HG03439 (cell line): ENCODE results near the gene PIK3R2.
"Not testable (repeated sequence)": the region's sequence is repeated elsewhere in the genome, so short reads cannot be mapped to it uniquely, and the experiment has no call there.

Source experiments
- ATAC-seq: cut with Tn5 transposase; IDR thresholded peaks from one replicate; pipeline ENCODE4 v1.9.1; 2021; ENCODE audit warnings: mild to moderate bottlenecking, moderate library complexity; ENCODE audit not compliant: unreplicated experiment

Gene PIK3R2

DNA sequence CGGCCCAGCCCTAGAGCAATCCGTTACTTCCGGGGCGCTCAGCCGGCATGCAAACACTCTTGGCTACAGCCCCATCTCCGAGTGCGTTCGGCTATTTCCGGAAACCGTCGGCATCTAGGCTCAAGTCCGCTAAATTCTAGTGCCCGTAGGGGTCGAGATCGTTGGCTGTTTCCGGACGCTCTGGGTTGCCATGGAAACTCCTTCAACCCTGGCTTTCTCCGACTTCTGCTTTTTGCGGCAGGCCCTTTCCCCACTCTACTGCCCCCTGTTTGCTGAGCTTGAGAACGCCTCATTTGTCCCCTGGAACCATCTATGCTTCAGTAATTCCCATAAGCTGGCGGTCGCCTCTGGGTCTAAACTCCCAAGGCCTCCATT, 534 bp upstream of the PIK3R2 start:
- ATAC-seq = peak; percentile 63

GRCh38 chr19:18153556-18154134, 682 bp downstream of the PIK3R2 start:
- ATAC-seq = no peak

DNA sequence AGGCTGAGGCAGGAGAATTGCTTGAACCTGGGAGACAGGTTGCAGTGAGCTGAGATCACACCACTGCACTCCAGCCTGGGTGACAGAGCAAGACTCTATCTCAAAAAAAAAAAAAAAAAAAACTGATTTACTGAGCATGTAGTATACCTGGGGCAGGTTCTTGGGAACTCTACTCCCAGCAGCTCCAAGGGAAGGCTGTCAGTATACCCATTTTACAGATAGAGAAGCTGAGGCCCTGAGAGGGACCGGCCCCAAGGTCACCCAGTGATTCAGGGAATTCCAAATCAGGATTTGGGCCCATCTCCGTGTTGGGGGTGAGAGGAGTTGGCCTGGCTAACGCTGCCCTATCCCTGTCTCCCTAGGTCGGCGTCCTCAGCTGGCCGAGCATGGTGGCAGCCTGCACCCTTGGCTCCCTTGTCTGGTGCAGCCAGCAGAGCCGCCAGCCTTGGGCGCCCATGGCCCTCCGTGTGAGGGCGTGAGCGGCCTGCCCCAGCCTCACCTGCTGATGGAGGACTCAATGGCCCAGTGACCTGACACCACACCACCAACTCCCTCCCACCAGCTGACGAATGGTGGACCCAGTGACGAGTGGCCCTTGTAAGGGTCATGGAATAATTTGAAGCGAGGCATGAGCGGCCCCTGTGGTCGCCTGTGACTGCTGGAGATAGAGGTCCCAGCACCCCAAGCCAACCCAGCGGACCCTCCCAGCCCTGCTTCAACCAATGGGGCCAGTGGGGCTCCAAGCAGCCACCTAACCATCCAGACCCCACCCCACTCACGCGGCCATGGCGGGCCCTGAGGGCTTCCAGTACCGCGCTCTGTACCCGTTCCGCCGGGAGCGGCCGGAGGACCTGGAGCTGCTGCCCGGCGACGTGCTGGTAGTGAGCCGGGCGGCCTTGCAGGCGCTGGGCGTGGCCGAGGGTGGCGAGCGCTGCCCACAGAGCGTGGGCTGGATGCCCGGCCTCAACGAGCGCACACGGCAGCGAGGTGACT, 2.4 kb downstream of the PIK3R2 start:
- no peak for ATAC-seq

DNA sequence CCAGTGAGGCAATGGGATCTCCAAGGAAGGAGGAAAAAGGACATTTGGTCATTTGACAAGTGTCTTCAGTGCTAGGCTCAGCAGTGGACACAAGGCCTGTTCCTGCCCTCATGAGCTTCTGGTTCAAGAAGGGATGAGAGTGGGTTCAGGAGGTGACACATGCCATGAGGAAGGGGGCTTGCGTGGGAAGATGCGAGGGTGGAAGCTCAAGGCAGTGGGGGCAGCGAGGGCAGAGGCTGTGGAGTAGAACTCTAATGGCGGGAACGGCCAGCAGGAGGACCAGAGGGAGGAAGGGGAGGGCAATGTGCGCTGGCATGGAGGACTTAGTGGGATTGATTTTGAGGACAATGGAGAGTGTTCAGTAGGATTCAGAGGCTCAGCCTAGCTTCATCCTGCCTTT, 3.3 kb downstream of the PIK3R2 start:
- ATAC-seq = no peak

- no peak for ATAC-seq
These were observed 4.0 kb downstream of the PIK3R2 start for GRCh38 chr19:18156841-18157464.

DNA sequence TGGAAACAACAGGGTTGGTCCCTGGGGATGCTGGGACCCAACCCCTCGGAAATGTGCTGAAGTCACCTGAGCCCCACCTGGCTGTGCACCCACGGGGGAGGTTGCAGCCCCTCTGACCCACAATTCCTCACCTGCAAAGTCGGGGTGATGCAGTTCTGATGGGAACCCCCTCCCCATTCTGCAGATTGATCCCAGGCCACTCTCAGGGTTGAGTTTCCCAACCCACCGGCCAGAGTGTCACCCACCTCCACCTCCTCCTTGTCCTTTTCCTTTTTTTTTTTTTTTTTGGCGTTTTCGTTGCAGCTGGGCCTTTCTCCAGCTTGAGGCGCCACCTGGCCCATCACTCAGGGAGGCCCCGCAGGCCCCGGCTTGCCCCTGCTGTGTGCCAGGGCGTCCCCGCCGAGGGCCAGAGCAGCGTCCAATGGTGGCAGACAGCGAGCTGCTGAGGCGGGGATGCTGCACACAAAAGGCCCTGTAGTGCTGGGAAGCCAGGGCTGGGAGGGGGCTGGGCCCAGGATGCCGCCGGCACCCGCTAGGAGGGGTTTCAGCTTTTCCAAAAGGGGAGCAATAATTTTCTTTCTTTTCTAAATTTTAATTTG, 4.6 kb downstream of the PIK3R2 start:
- no peak for ATAC-seq

GRCh38 chr19:18158467-18158866, 5.5 kb downstream of the PIK3R2 start:
- no peak for ATAC-seq

- ATAC-seq = not testable (repeated sequence)
These were observed 6.2 kb downstream of the PIK3R2 start for GRCh38 chr19:18159059-18159616.

GRCh38 chr19:18159810-18160209, 6.8 kb downstream of the PIK3R2 start:
- no peak for ATAC-seq

DNA sequence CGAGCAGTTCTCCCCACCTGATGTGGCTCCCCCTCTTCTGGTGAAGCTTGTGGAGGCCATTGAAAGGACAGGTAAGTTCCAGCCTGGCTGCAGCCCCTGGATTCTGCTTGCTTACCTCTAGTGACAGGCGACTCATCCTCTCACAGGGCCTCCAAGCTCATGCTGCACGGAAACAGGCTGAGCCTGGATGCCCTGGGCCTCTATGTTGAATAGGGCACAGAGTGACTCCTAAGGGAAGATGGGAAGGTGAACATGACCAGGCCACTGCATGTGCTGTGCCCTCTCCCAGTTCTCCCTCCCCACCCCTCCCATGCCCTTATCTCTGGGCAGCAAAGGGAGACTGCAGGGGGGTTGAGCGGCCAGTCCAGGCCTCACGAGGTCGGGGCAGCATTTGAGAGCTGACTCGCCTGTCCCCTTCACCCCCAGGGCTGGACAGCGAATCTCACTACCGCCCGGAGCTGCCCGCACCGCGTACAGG, 7.6 kb downstream of the PIK3R2 start:
- ATAC-seq = no peak

GRCh38 chr19:18160971-18161635, 8.1 kb downstream of the PIK3R2 start:
- peak; percentile 62 for ATAC-seq

GRCh38 chr19:18161636-18162002, 8.7 kb downstream of the PIK3R2 start:
- ATAC-seq = peak; percentile 9

GRCh38 chr19:18164072-18164471, 11.1 kb downstream of the PIK3R2 start:
- no peak for ATAC-seq

DNA sequence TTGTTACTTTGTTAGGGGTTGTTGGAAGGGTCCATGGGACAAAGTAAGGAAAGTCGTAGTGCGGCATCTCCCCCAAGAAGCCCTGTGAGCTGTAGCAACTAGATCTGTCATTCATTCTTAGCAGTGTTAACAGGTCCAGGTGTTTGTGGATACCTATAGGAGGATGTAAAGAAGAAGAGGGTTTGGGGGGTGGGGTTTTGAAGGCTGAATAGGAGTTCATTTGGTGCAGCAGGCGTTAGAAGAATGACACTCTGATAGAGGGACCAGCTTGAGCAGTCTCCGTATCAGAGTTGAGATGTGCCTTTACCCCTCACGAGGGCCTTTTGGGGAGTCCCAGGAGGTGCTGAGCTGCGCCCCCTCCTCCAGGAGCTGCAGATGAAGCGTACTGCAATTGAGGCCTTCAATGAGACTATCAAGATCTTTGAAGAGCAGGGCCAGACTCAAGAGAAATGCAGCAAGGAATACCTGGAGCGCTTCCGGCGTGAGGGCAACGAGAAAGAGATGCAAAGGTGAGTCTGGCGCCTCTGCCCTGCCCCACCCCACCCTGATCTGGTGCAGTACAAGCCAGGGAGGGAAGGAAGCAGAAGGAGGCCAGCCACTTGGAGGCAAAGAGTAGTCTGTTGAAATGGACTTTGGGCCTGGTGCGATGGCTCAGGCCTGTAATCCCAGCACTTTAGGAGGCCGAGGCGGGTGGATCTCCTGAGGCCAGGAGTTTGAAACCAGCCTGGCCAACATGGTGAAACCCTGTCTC, 13.0 kb downstream of the PIK3R2 start:
- no peak for ATAC-seq

DNA sequence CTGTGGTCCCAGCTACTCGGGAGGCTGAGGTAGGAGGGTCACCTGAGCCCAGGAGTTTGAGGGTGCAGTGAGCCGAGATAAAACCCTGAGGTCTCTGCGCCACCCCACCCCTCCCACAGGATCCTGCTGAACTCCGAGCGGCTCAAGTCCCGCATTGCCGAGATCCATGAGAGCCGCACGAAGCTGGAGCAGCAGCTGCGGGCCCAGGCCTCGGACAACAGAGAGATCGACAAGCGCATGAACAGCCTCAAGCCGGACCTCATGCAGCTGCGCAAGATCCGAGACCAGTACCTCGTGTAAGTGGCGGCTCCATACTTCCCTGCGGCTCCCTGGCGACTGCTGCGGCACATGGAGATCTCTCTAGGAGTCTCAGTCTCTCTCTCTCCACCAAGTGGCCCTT, 14.0 kb downstream of the PIK3R2 start:
- no peak for ATAC-seq

DNA sequence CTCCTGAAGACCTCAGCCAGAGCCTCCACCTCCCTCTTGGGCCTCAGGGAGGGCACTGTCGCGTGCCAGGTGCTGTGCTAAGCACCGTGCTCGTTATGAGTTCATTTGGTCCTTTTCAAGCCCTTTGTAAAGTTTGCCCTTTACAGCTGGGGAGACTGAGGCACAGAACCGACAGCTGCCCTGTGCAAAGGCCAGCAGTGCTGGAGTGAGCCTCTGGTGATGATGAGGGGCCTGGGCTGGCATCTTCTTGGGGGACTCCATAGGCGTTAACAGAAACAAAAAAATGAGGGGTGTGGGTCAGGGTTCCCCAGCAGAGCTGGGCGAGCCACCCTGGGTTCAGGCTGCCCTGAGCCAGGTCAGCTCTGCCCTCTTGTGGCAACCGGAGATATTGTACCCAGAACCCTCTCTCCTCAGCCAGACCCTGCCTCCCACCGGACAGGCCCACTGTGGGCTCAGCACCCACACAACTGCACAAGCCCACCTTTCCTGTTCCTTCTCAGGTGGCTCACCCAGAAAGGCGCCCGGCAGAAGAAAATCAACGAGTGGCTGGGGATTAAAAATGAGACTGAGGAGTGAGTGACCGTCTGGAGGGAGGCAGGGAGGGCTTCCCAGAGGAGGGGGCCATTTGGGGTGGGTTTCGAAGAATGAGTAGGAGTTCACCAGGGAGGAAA, 15.1 kb downstream of the PIK3R2 start:
- ATAC-seq = peak; percentile 33

DNA sequence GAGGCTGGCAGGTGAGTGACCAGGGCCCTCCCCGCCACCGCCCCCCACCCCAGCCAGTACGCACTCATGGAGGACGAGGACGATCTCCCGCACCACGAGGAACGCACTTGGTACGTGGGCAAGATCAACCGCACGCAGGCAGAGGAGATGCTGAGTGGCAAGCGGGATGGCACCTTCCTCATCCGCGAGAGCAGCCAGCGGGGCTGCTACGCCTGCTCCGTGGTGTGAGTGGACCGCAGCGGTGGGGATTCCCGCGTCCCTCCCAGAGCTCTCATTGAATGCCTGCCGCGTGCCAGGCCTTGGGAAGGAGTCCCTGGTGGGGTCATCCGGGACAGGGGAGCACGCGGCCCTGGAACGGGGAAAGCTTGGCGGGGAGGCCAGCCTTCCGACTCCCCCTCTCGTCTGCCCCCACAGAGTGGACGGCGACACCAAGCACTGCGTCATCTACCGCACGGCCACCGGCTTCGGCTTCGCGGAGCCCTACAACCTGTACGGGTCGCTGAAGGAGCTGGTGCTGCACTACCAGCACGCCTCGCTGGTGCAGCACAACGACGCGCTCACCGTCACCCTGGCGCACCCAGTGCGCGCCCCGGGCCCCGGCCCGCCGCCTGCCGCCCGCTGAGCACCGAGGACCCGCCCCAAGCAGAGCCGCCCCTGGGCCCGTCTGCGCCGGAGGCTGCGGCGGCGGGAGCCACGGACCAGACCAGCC, 15.9 kb downstream of the PIK3R2 start:
- ATAC-seq = no peak

- no peak for ATAC-seq
These were observed 17.8 kb downstream of the PIK3R2 start for GRCh38 chr19:18170714-18171255.
